Activated CD4-positive, alpha-beta T cell treated with anti-CD3 and anti-CD28 coated beads, Interleukin-2, amount 50 U/mL, for 4 hours (primary cell): ENCODE data around the gene PWP2.
"Not testable (repeated sequence)": the region's sequence is repeated elsewhere in the genome, so short reads cannot be mapped to it uniquely, and the experiment has no call there.

Experiments used
- DNase-seq, 2 experiments: peaks; one replicate each; pipeline ENCODE4 v3.0.0-alpha.2; 2020

Gene PWP2

GRCh38 chr21:44083631-44084291, 23.4 kb upstream of the PWP2 start:
- peak; percentile 48 to 54 for DNase-seq

GRCh38 chr21:44084496-44085241, 22.5 kb upstream of the PWP2 start:
- DNase-seq: no peak

GRCh38 chr21:44085491-44086321, 21.5 kb upstream of the PWP2 start:
- DNase-seq: no peak

- no peak for DNase-seq
Observed at GRCh38 chr21:44086636-44087425, 20.4 kb upstream of the PWP2 start.

- no peak for DNase-seq
Observed at GRCh38 chr21:44087426-44088400, 19.5 kb upstream of the PWP2 start.

GRCh38 chr21:44088401-44088780, 18.8 kb upstream of the PWP2 start:
- DNase-seq: no peak

- DNase-seq: no peak
Observed at GRCh38 chr21:44089001-44089911, 17.9 kb upstream of the PWP2 start.

GRCh38 chr21:44090325-44090724, 16.9 kb upstream of the PWP2 start:
- DNase-seq: no peak

GRCh38 chr21:44092211-44092610, 15.0 kb upstream of the PWP2 start:
- DNase-seq: no peak

GRCh38 chr21:44093761-44094160, 13.4 kb upstream of the PWP2 start:
- DNase-seq: no peak

GRCh38 chr21:44094832-44095231, 12.4 kb upstream of the PWP2 start:
- no peak for DNase-seq

- DNase-seq: not testable (repeated sequence)
Observed at GRCh38 chr21:44098507-44098906, 8.7 kb upstream of the PWP2 start.

GRCh38 chr21:44098964-44099363, 8.2 kb upstream of the PWP2 start:
- not testable (repeated sequence) for DNase-seq

GRCh38 chr21:44107589-44107988, 390 bp downstream of the PWP2 start:
- DNase-seq: not testable (repeated sequence)

GRCh38 chr21:44113702-44114371, 6.6 kb downstream of the PWP2 start:
- DNase-seq: not testable (repeated sequence)

- DNase-seq: not testable (repeated sequence)
Observed at GRCh38 chr21:44122131-44122530, 14.9 kb downstream of the PWP2 start.

- DNase-seq: not testable (repeated sequence)
Observed at GRCh38 chr21:44127827-44128226, 20.6 kb downstream of the PWP2 start.

- not testable (repeated sequence) for DNase-seq
Observed at GRCh38 chr21:44133715-44134057, 26.5 kb downstream of the PWP2 start.

GRCh38 chr21:44134732-44135131, 27.5 kb downstream of the PWP2 start:
- DNase-seq: not testable (repeated sequence)

GRCh38 chr21:44138039-44138438, 30.8 kb downstream of the PWP2 start:
- not testable (repeated sequence) for DNase-seq
